CD4-positive, alpha-beta T cell treated with Interleukin-6 at 100 ng/mL for 8 hours (primary cell): ENCODE results near the gene ZNF516.

ENCODE experiments used
- DNase-seq: peaks from one replicate; pipeline ENCODE4 v3.0.0-alpha.2; 2020; ENCODE audit warnings: mixed read lengths, low spot score

Gene ZNF516

GRCh38 chr18:76343938-76344569 is 151.0 kb downstream of the ZNF516 start:
- no peak for DNase-seq

GRCh38 chr18:76340410-76340809 is 154.6 kb downstream of the ZNF516 start:
- no peak for DNase-seq

- no peak for DNase-seq
These were observed 155.8 kb downstream of the ZNF516 start for GRCh38 chr18:76339246-76339620.

GRCh38 chr18:76338619-76339245 is 156.3 kb downstream of the ZNF516 start:
- no peak for DNase-seq

- DNase-seq, result no peak
These were observed 157.0 kb downstream of the ZNF516 start for GRCh38 chr18:76338088-76338487.

GRCh38 chr18:76335859-76336640 is 159.0 kb downstream of the ZNF516 start:
- no peak for DNase-seq

- DNase-seq, result no peak
These were observed 166.9 kb downstream of the ZNF516 start for GRCh38 chr18:76328140-76328539.

- no peak for DNase-seq
These were observed 171.2 kb downstream of the ZNF516 start for GRCh38 chr18:76323891-76324290.

GRCh38 chr18:76322686-76323085 is 172.4 kb downstream of the ZNF516 start:
- DNase-seq, result no peak

- DNase-seq, result no peak
These were observed 175.7 kb downstream of the ZNF516 start for GRCh38 chr18:76319366-76319765.

GRCh38 chr18:76318607-76319006 is 176.4 kb downstream of the ZNF516 start:
- DNase-seq, result no peak

- DNase-seq, result no peak
These were observed 177.9 kb downstream of the ZNF516 start for GRCh38 chr18:76317136-76317535.

GRCh38 chr18:76315722-76316230 is 179.3 kb downstream of the ZNF516 start:
- no peak for DNase-seq

GRCh38 chr18:76314496-76314895 is 180.5 kb downstream of the ZNF516 start:
- no peak for DNase-seq

- no peak for DNase-seq
These were observed 181.0 kb downstream of the ZNF516 start for GRCh38 chr18:76314015-76314414.
